IMR-90 (cell line): ENCODE data around the gene BHLHA9. TPM values are rescaled to one million over a fixed set of nuclear protein-coding genes. Genes with fewer than 3 reads are reported as not detected.
A peak's percentile ranks its signal among the peaks of the same experiment; 100 is the strongest.

Experiments used
- ATAC-seq: fragments of 200-7000 bp; cut with Tn5 transposase; 2 replicates; pipeline ENCODE4 v1.9.1; 2020; ENCODE audit warnings: low read depth, mild to moderate bottlenecking, moderate library complexity
- BruUV-seq: library from RNA; stranded (reverse); fragments of 400-500 nt; replicated peaks from 2 replicates; lab custom pipeline; 2021; lab: Mats Ljungman, UMichigan
- CTCF ChIA-PET: fragments of 300-600 bp; formaldehyde crosslinking; extraction: SDS; loops from one replicate; lab custom pipeline; 2021; ENCODE audit warnings: antibody characterized with exemption; lab: Yijun Ruan, JAX
- POLR2A ChIA-PET: fragments of 300-600 bp; sonication (Branson Sonifier 250); formaldehyde crosslinking; loops from one replicate; lab custom pipeline; 2022; ENCODE audit warnings: antibody characterized with exemption; ENCODE audit not compliant: unreplicated experiment; lab: Charles Lee
- DNase-seq: peaks from one replicate; pipeline ENCODE4 v3.0.0; 2013
- H2AFZ ChIP-seq: replicated peaks from 2 replicates; pipeline ENCODE3; 2013; ENCODE audit warnings: low read length, mild to moderate bottlenecking; ENCODE audit not compliant: poor library complexity
- H2AK5ac ChIP-seq: 2 replicates; pipeline ENCODE4 v1.6.1; 2013; ENCODE audit warnings: low read depth, low read length, inconsistent platforms
- H2AK9ac ChIP-seq: replicated peaks from 2 replicates; pipeline ENCODE3; 2013; ENCODE audit warnings: mild to moderate bottlenecking, low read depth, low read length, moderate library complexity; ENCODE audit not compliant: poor library complexity
- H2BK120ac ChIP-seq: 2 replicates; pipeline ENCODE4 v1.6.1; 2013; ENCODE audit warnings: low read depth, low read length, inconsistent platforms
- H2BK15ac ChIP-seq: 3 replicates; pipeline ENCODE4 v1.6.1; 2013; ENCODE audit warnings: low read depth, low read length, inconsistent platforms
- H2BK20ac ChIP-seq: 2 replicates; pipeline ENCODE4 v1.6.1; 2013; ENCODE audit warnings: low read depth, mild to moderate bottlenecking, inconsistent platforms, low read length, moderate library complexity
- H2BK5ac ChIP-seq: 2 replicates; pipeline ENCODE4 v1.6.1; 2013; ENCODE audit warnings: mild to moderate bottlenecking, low read depth, low read length, inconsistent platforms; ENCODE audit not compliant: poor library complexity, severe bottlenecking
- H3K14ac ChIP-seq: replicated peaks from 2 replicates; pipeline ENCODE4 v1.6.1; 2013; ENCODE audit warnings: low read depth, low read length, inconsistent platforms
- H3K18ac ChIP-seq: 2 replicates; pipeline ENCODE4 v1.6.1; 2013; ENCODE audit warnings: low read depth, low read length, control low read depth
- H3K23ac ChIP-seq: 2 replicates; pipeline ENCODE4 v1.6.1; 2013; ENCODE audit warnings: low read depth, low read length, inconsistent platforms
- H3K27ac ChIP-seq: 2 replicates; pipeline ENCODE4 v1.5.1; 2013; ENCODE audit warnings: mild to moderate bottlenecking, control low read depth, low read length; ENCODE audit not compliant: insufficient read depth
- H3K27me3 ChIP-seq: 2 replicates; pipeline ENCODE4 v1.6.1; 2013; ENCODE audit warnings: low read length; ENCODE audit not compliant: control insufficient read depth, insufficient read depth
- H3K36me3 ChIP-seq: 2 replicates; pipeline ENCODE4 v1.6.1; 2013; ENCODE audit warnings: low read length, mixed read lengths; ENCODE audit not compliant: control insufficient read depth, insufficient read depth
- H3K4ac ChIP-seq: 2 replicates; pipeline ENCODE4 v1.6.1; 2013; ENCODE audit warnings: low read depth, low read length, inconsistent platforms
- H3K4me1 ChIP-seq: 2 replicates; pipeline ENCODE4 v1.6.1; 2013; ENCODE audit warnings: low read length, mixed read lengths; ENCODE audit not compliant: control insufficient read depth, insufficient read depth
- H3K4me2 ChIP-seq: 2 replicates; pipeline ENCODE4 v1.6.1; 2013; ENCODE audit warnings: low read depth, mild to moderate bottlenecking, control low read depth, low read length, moderate library complexity
- H3K4me3 ChIP-seq: 2 replicates; pipeline ENCODE4 v1.5.1; 2013; ENCODE audit warnings: low read depth, mild to moderate bottlenecking, control low read depth, low read length, moderate library complexity; ENCODE audit not compliant: insufficient read depth
- H3K56ac ChIP-seq: 2 replicates; pipeline ENCODE4 v1.6.1; 2013; ENCODE audit warnings: low read length, inconsistent platforms; ENCODE audit not compliant: insufficient read depth; ENCODE audit errors: extremely low read depth
- H3K79me1 ChIP-seq, 2 experiments: 2 replicates each; pipeline ENCODE4 v1.6.1; 2013; ENCODE audit warnings: low read length in 2 of 2, inconsistent platforms in 1 of 2, low read depth in 1 of 2
- H3K9ac ChIP-seq: 2 replicates; pipeline ENCODE4 v1.6.1; 2013; ENCODE audit warnings: low read depth, low read length, control low read depth
- H3K9me1 ChIP-seq: 2 replicates; pipeline ENCODE4 v1.6.1; 2013; ENCODE audit warnings: low read length, inconsistent platforms; ENCODE audit not compliant: insufficient read depth
- H3K9me3 ChIP-seq: 2 replicates; pipeline ENCODE4 v1.6.1; 2013; ENCODE audit warnings: low read length; ENCODE audit not compliant: control insufficient read depth, insufficient read depth
- H4K20me1 ChIP-seq: 2 replicates; pipeline ENCODE4 v1.6.1; 2013; ENCODE audit warnings: low read length, inconsistent platforms; ENCODE audit not compliant: insufficient read depth
- H4K5ac ChIP-seq: 2 replicates; pipeline ENCODE4 v1.6.1; 2013; ENCODE audit warnings: mild to moderate bottlenecking, low read depth, low read length, control low read depth
- H4K8ac ChIP-seq, 2 experiments: 2 replicates each; pipeline ENCODE4 v1.6.1; 2013; ENCODE audit warnings: low read depth in 2 of 2, low read length in 2 of 2, control low read depth in 1 of 2, inconsistent platforms in 1 of 2
- H4K91ac ChIP-seq: 2 replicates; pipeline ENCODE4 v1.6.1; 2013; ENCODE audit warnings: low read depth, low read length, inconsistent platforms; ENCODE audit not compliant: insufficient read depth
- WGBS, 2 experiments: methylation state at CpG; one replicate each; pipeline versions ENCODE4 v1.1.5 to v1.1.7; 2013; ENCODE audit warnings: missing lambda C conversion rate in 2 of 2; ENCODE audit not compliant: insufficient read length in 1 of 2; ENCODE audit errors: extremely low coverage in 2 of 2; 5-methylcytosine and 5-hydroxymethylcytosine counted together
- dilution Hi-C: fragments of 300-500 bp; cut with HindIII; formaldehyde crosslinking; loops from one replicate; pipeline ENCODE4 v1.14.3; 2018; ENCODE audit warnings: low sequenced_read_pairs; ENCODE audit not compliant: unreplicated experiment
- in situ Hi-C: fragments of 300-500 bp; cut with MboI; formaldehyde crosslinking; loops from 3 replicates; pipeline ENCODE4 v1.14.3; 2019; ENCODE audit warnings: low sequenced_read_pairs, inconsistent platforms, mixed read lengths
- intact Hi-C: fragments of 100-400 bp; cut with micrococcal nuclease; formaldehyde crosslinking; loops from 2 replicates; pipeline ENCODE4 v1.10.0; 2022
- polyA plus RNA-seq, 3 experiments: library from polyadenylated mRNA; depleted of rRNA; stranded (reverse); fragments of >200 nt; gene quantifications; 2 replicates each; pipeline ENCODE4 v1.2.3, GENCODE V29; 2012; ENCODE audit warnings: low replicate concordance in 1 of 3
- total RNA-seq: library from RNA; depleted of rRNA; stranded (reverse); fragments of >200 nt; gene quantifications from 2 replicates; pipeline ENCODE4 v1.2.3, GENCODE V29; 2012
- TF ChIP-seq, protein P1 (sequence below): conservative IDR thresholded peaks from 2 replicates; pipeline ENCODE4 v1.5.1; 2012; ENCODE audit warnings: mild to moderate bottlenecking, low read depth, low read length, improper control_type of control experiment

Gene BHLHA9
- total and polyA plus RNA-seq, 2 of the 4 experiments (the other 2 are of a cell fraction) = not detected

DNA sequence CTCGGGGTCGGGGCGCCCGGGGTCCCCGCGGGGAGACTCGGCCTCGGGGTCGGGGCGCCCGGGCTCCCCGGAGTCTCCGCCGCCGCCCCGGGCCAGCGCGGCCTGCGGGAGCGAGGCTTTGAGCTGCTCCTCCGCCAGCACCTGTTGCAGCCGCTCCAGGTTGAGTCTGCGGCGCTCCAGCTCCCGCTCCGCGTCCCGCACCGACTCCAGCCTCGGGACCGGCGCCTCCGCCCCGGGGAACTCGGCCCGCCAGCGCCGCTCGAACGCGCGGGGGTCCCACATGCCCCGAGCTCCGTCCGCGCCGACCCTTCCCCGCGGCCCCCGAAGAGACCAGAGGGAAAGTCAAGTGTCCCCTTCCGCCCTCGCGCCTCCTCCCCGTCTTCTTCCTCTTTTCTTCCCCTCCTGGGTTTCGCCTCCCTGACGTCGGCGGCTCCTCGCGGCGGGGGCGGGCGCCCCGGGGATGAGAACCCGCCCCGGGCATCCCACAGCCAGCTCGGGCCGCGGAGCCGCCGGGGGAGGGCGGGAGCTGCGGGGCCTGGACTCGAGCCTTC lies 40.8 kb upstream of the BHLHA9 start:
- Histone ChIP-seq H3K14ac (no peak overlapping the region), H3K4ac (no peak overlapping the region), H3K4me2 (peak overlapping the region; percentile 53), H4K5ac (no peak overlapping the region), H2BK20ac (no peak overlapping the region), H3K36me3 (no peaks in the 10 kb centered on the region), H2BK5ac (no peak overlapping the region), H2AK9ac (no peak overlapping the region), H3K4me3 (peak overlapping the region; percentile 35), H4K20me1 (peaks cover 6% of the 10 kb centered on the region), H2AK5ac (no peak overlapping the region), H2BK15ac (no peak overlapping the region), H3K9ac (no peak overlapping the region), H3K79me1 (no peaks in the 10 kb centered on the region), H3K27me3 (peaks cover 61% of the 10 kb centered on the region), H3K27ac (no peak overlapping the region), H3K9me3 (peaks cover 2% of the 10 kb centered on the region; the same call in 1 of the 2 replicates), H3K4me1 (peaks cover 4% of the 10 kb centered on the region), H4K91ac (no peak overlapping the region), H4K8ac (no peak overlapping the region), H3K9me1 (no peaks in the 10 kb centered on the region), H3K56ac (no peak overlapping the region), H2BK120ac (no peak overlapping the region), H3K23ac (no peak overlapping the region), H2AFZ (peak overlapping the region; percentile 78), H3K18ac (no peak overlapping the region)
- intact Hi-C loops (no loop called here), in situ Hi-C loops (no loop called here), dilution Hi-C loops (no loop called here)
- no peak for DNase-seq
- TF ChIP-seq, protein P1, sequence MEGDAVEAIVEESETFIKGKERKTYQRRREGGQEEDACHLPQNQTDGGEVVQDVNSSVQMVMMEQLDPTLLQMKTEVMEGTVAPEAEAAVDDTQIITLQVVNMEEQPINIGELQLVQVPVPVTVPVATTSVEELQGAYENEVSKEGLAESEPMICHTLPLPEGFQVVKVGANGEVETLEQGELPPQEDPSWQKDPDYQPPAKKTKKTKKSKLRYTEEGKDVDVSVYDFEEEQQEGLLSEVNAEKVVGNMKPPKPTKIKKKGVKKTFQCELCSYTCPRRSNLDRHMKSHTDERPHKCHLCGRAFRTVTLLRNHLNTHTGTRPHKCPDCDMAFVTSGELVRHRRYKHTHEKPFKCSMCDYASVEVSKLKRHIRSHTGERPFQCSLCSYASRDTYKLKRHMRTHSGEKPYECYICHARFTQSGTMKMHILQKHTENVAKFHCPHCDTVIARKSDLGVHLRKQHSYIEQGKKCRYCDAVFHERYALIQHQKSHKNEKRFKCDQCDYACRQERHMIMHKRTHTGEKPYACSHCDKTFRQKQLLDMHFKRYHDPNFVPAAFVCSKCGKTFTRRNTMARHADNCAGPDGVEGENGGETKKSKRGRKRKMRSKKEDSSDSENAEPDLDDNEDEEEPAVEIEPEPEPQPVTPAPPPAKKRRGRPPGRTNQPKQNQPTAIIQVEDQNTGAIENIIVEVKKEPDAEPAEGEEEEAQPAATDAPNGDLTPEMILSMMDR = no peak
- POLR2A ChIA-PET = interaction anchor here (0.6 kb wide), 3 partner anchors 196 to 342 kb away, joined by 3 to 6 read pairs (median 3); no protein-coding TSS in a partner anchor
- no TSS peak for BruUV-seq
- 1% methylated on average over 39 of the region's 74 CpGs; no CpG with 5 or more reads in 1 of the 2 experiments for WGBS, 2 experiments
- CTCF ChIA-PET = no interaction called here
- peak; percentile 68 for ATAC-seq
